A549 (cell line): ENCODE results near the gene UNC13A. TPM values are rescaled to one million over a fixed set of nuclear protein-coding genes. Genes with fewer than 3 reads are reported as not detected.

Experiments used
- ATAC-seq, 2 experiments: fragments of 200-7000 bp in 1 of 2; fragments of >200 bp in 1 of 2; cut with Nextera tagmentation in 1 of 2; cut with Tn5 transposase in 1 of 2; 3 replicates each; pipeline versions ENCODE4 v1.8.0 to v1.9.1; 2018 to 2020; ENCODE audit warnings: mild to moderate bottlenecking in 1 of 2, moderate library complexity in 1 of 2
- CTCF ChIA-PET: fragments of 300-600 bp; sonication (Branson Sonifier 250); formaldehyde crosslinking; extraction: SDS; loops from one replicate; lab custom pipeline; 2021; ENCODE audit warnings: antibody characterized with exemption, inconsistent platforms; lab: Yijun Ruan, JAX
- POLR2A ChIA-PET: fragments of 350-600 bp; formaldehyde crosslinking; extraction: SDS; loops from one replicate; lab custom pipeline; 2021; ENCODE audit warnings: antibody characterized with exemption, inconsistent platforms; lab: Yijun Ruan, JAX
- DNase-seq, 2 experiments: peaks; one replicate each; pipeline versions ENCODE4 v3.0.0 to v3.0.0-alpha.2; 2011 to 2016; ENCODE audit warnings: low read depth in 1 of 2, low spot score in 1 of 2
- FAIRE-seq: peaks from 2 replicates; lab custom pipeline; 2011; peaks lifted over from hg19 to GRCh38; lab: Jason Lieb, UNC
- H3K27ac ChIP-seq, 2 experiments: fragments of >200 bp; sonication (Bioruptor Twin); formaldehyde crosslinking; 3 replicates each; pipeline ENCODE4 v1.5.1; 2016 to 2017
- H3K4me1 ChIP-seq: fragments of >200 bp; sonication (Bioruptor Twin); formaldehyde crosslinking; 3 replicates; pipeline ENCODE4 v1.6.1; 2016
- H3K4me2 ChIP-seq: fragments of >200 bp; sonication (Bioruptor Twin); formaldehyde crosslinking; 3 replicates; pipeline ENCODE4 v1.6.1; 2016
- H3K4me3 ChIP-seq: fragments of >200 bp; sonication (Bioruptor Twin); formaldehyde crosslinking; 3 replicates; pipeline ENCODE4 v1.5.1; 2016
- H3K9me3 ChIP-seq: fragments of >200 bp; sonication (Bioruptor Twin); formaldehyde crosslinking; 3 replicates; pipeline ENCODE4 v1.6.1; 2016
- CBX2 ChIP-seq: fragments of 200-600 bp; sonication (generic); IDR thresholded peaks from 2 replicates; pipeline ENCODE4 v1.6.1; 2016; ENCODE audit warnings: low read depth, mild to moderate bottlenecking, borderline replicate concordance
- CEBPB ChIP-seq, 2 experiments: fragments of >200 bp in 1 of 2; sonication (Bioruptor Twin) in 1 of 2; formaldehyde crosslinking in 1 of 2; IDR thresholded peaks; 2 replicates each; pipeline ENCODE4 v1.6.1; 2012 to 2016
- CHD4 ChIP-seq: fragments of 200-600 bp; sonication (generic); IDR thresholded peaks from 2 replicates; pipeline ENCODE4 v1.6.1; 2016; ENCODE audit warnings: antibody characterized with exemption, mild to moderate bottlenecking, borderline replicate concordance
- ESRRA ChIP-seq: fragments of 150-350 bp; IDR thresholded peaks from 2 replicates; pipeline ENCODE4 v1.6.1; 2014; ENCODE audit warnings: mild to moderate bottlenecking, low read length, borderline replicate concordance
- FOSL2 ChIP-seq, 2 experiments: fragments of 450-650 bp in 1 of 2; fragments of >200 bp in 1 of 2; sonication (Bioruptor Twin) in 1 of 2; formaldehyde crosslinking; IDR thresholded peaks; 2 replicates each; pipeline versions ENCODE4 v1.5.0 to v1.6.1; 2016 to 2020; ENCODE audit warnings: mild to moderate bottlenecking in 1 of 2, moderate library complexity in 1 of 2
- FOXS1 ChIP-seq: fragments of 250-450 bp; sonication (Bioruptor Pico); IDR thresholded peaks from 2 replicates; pipeline ENCODE4 v1.5.0; 2020; ENCODE audit warnings: mild to moderate bottlenecking, moderate library complexity
- GATA3 ChIP-seq: IDR thresholded peaks from 2 replicates; pipeline ENCODE4 v1.6.1; 2012; ENCODE audit warnings: borderline replicate concordance
- HOXA7 ChIP-seq: fragments of 250-450 bp; sonication (Bioruptor Pico); IDR thresholded peaks from 2 replicates; pipeline ENCODE4 v1.5.0; 2020; ENCODE audit warnings: mild to moderate bottlenecking, moderate library complexity
- HOXB5 ChIP-seq: fragments of 250-450 bp; sonication (Bioruptor Pico); IDR thresholded peaks from 2 replicates; pipeline ENCODE4 v1.5.0; 2020; ENCODE audit warnings: mild to moderate bottlenecking, moderate library complexity
- JUN ChIP-seq, 2 experiments: fragments of >200 bp; sonication (Bioruptor Twin); formaldehyde crosslinking; IDR thresholded peaks; 2 replicates in 1 of 2; 3 replicates in 1 of 2; pipeline ENCODE4 v1.6.1; 2016 to 2017
- KDM5A ChIP-seq: fragments of 200-600 bp; sonication (generic); IDR thresholded peaks from 2 replicates; pipeline ENCODE4 v1.6.1; 2016; ENCODE audit warnings: antibody characterized with exemption, mild to moderate bottlenecking
- MAFK ChIP-seq: fragments of 450-650 bp; IDR thresholded peaks from 2 replicates; pipeline ENCODE4 v1.6.1; 2014; ENCODE audit not compliant: partially characterized antibody
- MAZ ChIP-seq: fragments of 150-350 bp; IDR thresholded peaks from 2 replicates; pipeline ENCODE4 v1.6.1; 2014; ENCODE audit warnings: antibody characterized with exemption, low read depth, low read length, borderline replicate concordance
- NR3C1 ChIP-seq: fragments of >200 bp; sonication (Bioruptor Twin); formaldehyde crosslinking; IDR thresholded peaks from 3 replicates; pipeline ENCODE4 v1.6.1; 2017
- PHF8 ChIP-seq: fragments of 200-600 bp; sonication (generic); IDR thresholded peaks from 2 replicates; pipeline ENCODE4 v1.6.1; 2016; ENCODE audit warnings: low read depth, mild to moderate bottlenecking, antibody characterized with exemption, moderate library complexity, borderline replicate concordance
- POLR2A ChIP-seq: IDR thresholded peaks from 2 replicates; pipeline ENCODE4 v1.6.1; 2012; ENCODE audit warnings: mild to moderate bottlenecking, low read length
- RCOR1 ChIP-seq: fragments of 150-350 bp; IDR thresholded peaks from 2 replicates; pipeline ENCODE4 v1.6.1; 2014; ENCODE audit warnings: antibody characterized with exemption, low read length, low read depth
- RNF2 ChIP-seq: fragments of 200-600 bp; sonication (generic); IDR thresholded peaks from 2 replicates; pipeline ENCODE4 v1.6.1; 2016; ENCODE audit warnings: low read depth, mild to moderate bottlenecking, antibody characterized with exemption, moderate library complexity, borderline replicate concordance
- SMC3 ChIP-seq: fragments of >200 bp; sonication (Bioruptor Twin); formaldehyde crosslinking; IDR thresholded peaks from 3 replicates; pipeline ENCODE4 v1.6.1; 2018; ENCODE audit warnings: inconsistent platforms
- ZNF302 ChIP-seq: fragments of 250-450 bp; sonication (Bioruptor Pico); IDR thresholded peaks from 2 replicates; pipeline ENCODE4 v1.9.0; 2021; ENCODE audit warnings: inconsistent platforms, mild to moderate bottlenecking, moderate library complexity
- ZSCAN20 ChIP-seq: fragments of 250-450 bp; sonication (Bioruptor Pico); IDR thresholded peaks from 2 replicates; pipeline ENCODE4 v1.8.0; 2022; ENCODE audit warnings: mild to moderate bottlenecking, moderate library complexity
- whole genome bisulfite sequencing: methylation state at CpG from one replicate; pipeline ENCODE4 v1.1.6; 2017; ENCODE audit errors: missing lambda C conversion rate; 5-methylcytosine and 5-hydroxymethylcytosine counted together
- polyA plus RNA-seq, 4 experiments: library from polyadenylated mRNA; depleted of rRNA in 3 of 4; stranded (reverse); fragments of >200 nt; fragmentation: RNase III in 1 of 4; extraction: RNeasy Plus Mini Kit Qiagen cat#74134 plus additional on column Dnase treatment in 1 of 4; gene quantifications; 2 replicates in 3 of 4; 3 replicates in 1 of 4; pipeline ENCODE4 v1.2.3, GENCODE V29; 2011 to 2017
- TF ChIP-seq, protein P1 (sequence below): IDR thresholded peaks from 2 replicates; pipeline ENCODE4 v1.6.1; 2012
- TF ChIP-seq, protein P2 (sequence below): fragments of 450-650 bp; IDR thresholded peaks from 2 replicates; pipeline ENCODE4 v1.6.1; 2014; ENCODE audit warnings: antibody characterized with exemption
- TF ChIP-seq, protein P3 (sequence below): fragments of 250-450 bp; sonication (Bioruptor Pico); IDR thresholded peaks from 2 replicates; pipeline ENCODE4 v1.5.0; 2021; ENCODE audit warnings: mild to moderate bottlenecking, moderate library complexity, borderline replicate concordance
- TF ChIP-seq, protein P4 (sequence below): fragments of 200-600 bp; sonication (generic); IDR thresholded peaks from 2 replicates; pipeline ENCODE4 v1.6.1; 2016; ENCODE audit warnings: antibody characterized with exemption, mild to moderate bottlenecking, moderate library complexity
- TF ChIP-seq, protein P5 (sequence below): IDR thresholded peaks from 2 replicates; pipeline ENCODE4 v1.6.1; 2012; ENCODE audit warnings: low read depth, borderline replicate concordance
- TF ChIP-seq, protein P6 (sequence below): fragments of 150-350 bp; IDR thresholded peaks from 2 replicates; pipeline ENCODE4 v1.6.1; 2014; ENCODE audit warnings: low read depth, mild to moderate bottlenecking, low read length

The UNC13A gene
- polyA plus RNA-seq, 2 of the 4 experiments (the other 2 are of a cell fraction), result 3.1 to 4.2 TPM

DNA sequence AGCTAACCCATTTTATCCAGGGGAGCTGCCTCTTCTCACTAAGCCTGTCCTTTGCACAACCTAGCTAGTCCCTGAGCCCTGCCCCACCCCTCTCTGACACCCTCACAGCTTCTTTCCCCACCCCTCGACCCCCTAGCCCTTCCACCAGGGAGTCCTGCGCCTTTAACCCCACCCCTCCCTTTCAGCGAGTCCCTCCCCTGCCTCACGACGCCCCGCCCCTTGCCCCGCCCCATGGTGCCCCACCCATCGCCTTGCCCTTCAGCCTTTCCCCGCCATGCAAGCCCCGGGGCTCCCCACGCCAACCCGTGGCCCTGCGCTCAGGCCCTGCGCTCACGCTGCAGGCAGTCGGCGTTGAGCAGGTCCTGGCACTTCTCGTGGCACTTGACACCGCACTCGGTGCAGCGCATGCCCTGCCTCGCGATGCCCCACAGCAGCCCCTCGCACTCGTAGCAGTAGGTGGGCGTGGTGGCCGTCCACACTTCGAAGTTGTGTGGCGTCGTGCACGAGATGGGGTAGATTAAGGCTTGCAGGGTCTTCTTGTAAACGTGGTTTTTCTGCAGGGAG lies 40.0 kb downstream of the UNC13A start:
- DNase-seq, result no peak

DNA sequence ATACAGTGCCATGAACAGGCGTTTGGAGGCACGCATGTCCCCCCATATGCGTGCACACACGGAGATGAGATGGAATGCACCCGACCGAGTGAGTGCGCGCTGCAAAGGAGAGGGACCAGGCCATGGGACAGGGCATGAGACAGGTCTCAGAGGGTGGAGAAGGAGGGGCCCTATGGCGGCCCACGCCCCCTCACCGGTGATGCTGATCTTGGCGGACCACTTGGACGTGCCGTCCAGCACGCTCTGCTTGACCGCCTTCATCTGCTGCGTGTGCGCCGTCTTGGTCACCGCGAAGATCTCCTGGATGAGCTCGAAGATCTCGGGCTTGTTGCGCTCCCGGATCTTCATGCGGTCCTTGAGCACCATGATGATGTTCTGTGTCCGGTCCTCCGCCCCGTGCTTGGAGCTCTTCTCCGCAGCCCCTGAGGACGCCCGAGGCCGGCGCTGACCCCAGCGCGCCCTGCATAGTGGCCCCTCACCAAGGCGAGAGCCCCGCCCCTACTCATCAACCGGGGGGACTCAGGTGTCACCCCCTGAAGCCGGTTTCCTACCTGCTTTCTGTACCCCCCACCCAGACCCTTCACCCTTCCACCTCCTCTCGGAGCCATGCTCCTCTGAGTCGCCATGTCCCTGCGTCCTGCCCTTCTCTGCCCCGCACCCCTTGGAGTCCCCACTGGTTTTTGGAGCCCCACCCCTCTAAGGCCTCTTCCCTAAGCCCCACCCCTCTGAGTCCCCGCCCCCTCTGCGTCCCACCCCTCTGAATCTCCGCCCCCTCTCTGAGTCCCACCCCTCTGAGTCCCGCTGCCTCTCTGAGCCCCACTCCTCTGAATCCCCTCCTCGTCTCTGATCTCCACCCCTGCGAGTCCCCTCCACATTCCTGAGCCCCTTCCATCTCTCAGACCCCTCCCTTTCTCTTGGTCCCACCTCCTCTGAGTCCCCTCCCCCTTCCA lies 40.8 kb downstream of the UNC13A start:
- Histone ChIP-seq H3K4me1 (no peaks in the 10 kb centered on the region), H3K4me3 (no peak overlapping the region), H3K27ac (no peak overlapping the region), H3K4me2 (no peak overlapping the region), H3K9me3 (no peaks in the 10 kb centered on the region)
- ATAC-seq, result no peak
- no peak for FAIRE-seq
- WGBS, result 95% methylated on average over 43 of the region's 50 CpGs
- no peak for DNase-seq
- ChIA-PET CTCF (no interaction called here), POLR2A (no interaction called here)
- TF ChIP-seq MAFK, result no peak
- TF ChIP-seq JUN (IDR thresholded peaks at IDR 0.05), result no peak
- TF ChIP-seq KDM5A, result no peak
- TF ChIP-seq CEBPB (IDR thresholded peaks at IDR 0.05), result no peak
- no peak for TF ChIP-seq PHF8
- TF ChIP-seq POLR2A, result no peak
- TF ChIP-seq, protein P1, sequence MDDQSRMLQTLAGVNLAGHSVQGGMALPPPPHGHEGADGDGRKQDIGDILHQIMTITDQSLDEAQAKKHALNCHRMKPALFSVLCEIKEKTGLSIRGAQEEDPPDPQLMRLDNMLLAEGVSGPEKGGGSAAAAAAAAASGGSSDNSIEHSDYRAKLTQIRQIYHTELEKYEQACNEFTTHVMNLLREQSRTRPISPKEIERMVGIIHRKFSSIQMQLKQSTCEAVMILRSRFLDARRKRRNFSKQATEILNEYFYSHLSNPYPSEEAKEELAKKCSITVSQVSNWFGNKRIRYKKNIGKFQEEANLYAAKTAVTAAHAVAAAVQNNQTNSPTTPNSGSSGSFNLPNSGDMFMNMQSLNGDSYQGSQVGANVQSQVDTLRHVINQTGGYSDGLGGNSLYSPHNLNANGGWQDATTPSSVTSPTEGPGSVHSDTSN, result no peak
- TF ChIP-seq SMC3, result no peak
- TF ChIP-seq, protein P2, sequence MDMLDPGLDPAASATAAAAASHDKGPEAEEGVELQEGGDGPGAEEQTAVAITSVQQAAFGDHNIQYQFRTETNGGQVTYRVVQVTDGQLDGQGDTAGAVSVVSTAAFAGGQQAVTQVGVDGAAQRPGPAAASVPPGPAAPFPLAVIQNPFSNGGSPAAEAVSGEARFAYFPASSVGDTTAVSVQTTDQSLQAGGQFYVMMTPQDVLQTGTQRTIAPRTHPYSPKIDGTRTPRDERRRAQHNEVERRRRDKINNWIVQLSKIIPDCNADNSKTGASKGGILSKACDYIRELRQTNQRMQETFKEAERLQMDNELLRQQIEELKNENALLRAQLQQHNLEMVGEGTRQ, result no peak
- TF ChIP-seq, protein P3, sequence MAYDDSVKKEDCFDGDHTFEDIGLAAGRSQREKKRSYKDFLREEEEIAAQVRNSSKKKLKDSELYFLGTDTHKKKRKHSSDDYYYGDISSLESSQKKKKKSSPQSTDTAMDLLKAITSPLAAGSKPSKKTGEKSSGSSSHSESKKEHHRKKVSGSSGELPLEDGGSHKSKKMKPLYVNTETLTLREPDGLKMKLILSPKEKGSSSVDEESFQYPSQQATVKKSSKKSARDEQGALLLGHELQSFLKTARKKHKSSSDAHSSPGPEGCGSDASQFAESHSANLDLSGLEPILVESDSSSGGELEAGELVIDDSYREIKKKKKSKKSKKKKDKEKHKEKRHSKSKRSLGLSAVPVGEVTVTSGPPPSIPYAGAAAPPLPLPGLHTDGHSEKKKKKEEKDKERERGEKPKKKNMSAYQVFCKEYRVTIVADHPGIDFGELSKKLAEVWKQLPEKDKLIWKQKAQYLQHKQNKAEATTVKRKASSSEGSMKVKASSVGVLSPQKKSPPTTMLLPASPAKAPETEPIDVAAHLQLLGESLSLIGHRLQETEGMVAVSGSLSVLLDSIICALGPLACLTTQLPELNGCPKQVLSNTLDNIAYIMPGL (CRISPR knock-in tag), result no peak
- TF ChIP-seq HOXA7 (CRISPR knock-in tag), result no peak
- TF ChIP-seq, protein P4, sequence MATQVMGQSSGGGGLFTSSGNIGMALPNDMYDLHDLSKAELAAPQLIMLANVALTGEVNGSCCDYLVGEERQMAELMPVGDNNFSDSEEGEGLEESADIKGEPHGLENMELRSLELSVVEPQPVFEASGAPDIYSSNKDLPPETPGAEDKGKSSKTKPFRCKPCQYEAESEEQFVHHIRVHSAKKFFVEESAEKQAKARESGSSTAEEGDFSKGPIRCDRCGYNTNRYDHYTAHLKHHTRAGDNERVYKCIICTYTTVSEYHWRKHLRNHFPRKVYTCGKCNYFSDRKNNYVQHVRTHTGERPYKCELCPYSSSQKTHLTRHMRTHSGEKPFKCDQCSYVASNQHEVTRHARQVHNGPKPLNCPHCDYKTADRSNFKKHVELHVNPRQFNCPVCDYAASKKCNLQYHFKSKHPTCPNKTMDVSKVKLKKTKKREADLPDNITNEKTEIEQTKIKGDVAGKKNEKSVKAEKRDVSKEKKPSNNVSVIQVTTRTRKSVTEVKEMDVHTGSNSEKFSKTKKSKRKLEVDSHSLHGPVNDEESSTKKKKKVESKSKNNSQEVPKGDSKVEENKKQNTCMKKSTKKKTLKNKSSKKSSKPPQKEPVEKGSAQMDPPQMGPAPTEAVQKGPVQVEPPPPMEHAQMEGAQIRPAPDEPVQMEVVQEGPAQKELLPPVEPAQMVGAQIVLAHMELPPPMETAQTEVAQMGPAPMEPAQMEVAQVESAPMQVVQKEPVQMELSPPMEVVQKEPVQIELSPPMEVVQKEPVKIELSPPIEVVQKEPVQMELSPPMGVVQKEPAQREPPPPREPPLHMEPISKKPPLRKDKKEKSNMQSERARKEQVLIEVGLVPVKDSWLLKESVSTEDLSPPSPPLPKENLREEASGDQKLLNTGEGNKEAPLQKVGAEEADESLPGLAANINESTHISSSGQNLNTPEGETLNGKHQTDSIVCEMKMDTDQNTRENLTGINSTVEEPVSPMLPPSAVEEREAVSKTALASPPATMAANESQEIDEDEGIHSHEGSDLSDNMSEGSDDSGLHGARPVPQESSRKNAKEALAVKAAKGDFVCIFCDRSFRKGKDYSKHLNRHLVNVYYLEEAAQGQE, result no peak
- TF ChIP-seq FOSL2 (IDR thresholded peaks at IDR 0.05), result no peak
- TF ChIP-seq FOSL2 (CRISPR knock-in tag; IDR thresholded peaks at IDR 0.05), result no peak
- TF ChIP-seq ZSCAN20 (CRISPR knock-in tag), result no peak

More for the DNA sequence above, 40.0 kb downstream of the UNC13A start:
- POLR2A ChIA-PET, result no interaction called here
- H3K27ac ChIP-seq, result no peak overlapping the region
- no peak overlapping the region for H3K4me2 ChIP-seq
- TF ChIP-seq HOXB5, result no peak
- TF ChIP-seq FOXS1, result no peak
- TF ChIP-seq RCOR1, result no peak
- TF ChIP-seq, protein P5, sequence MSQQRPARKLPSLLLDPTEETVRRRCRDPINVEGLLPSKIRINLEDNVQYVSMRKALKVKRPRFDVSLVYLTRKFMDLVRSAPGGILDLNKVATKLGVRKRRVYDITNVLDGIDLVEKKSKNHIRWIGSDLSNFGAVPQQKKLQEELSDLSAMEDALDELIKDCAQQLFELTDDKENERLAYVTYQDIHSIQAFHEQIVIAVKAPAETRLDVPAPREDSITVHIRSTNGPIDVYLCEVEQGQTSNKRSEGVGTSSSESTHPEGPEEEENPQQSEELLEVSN, result no peak
- no peak for TF ChIP-seq ZNF302 (CRISPR knock-in tag)
- no peak for TF ChIP-seq GATA3
- no peak for TF ChIP-seq CBX2
- TF ChIP-seq, protein P6, sequence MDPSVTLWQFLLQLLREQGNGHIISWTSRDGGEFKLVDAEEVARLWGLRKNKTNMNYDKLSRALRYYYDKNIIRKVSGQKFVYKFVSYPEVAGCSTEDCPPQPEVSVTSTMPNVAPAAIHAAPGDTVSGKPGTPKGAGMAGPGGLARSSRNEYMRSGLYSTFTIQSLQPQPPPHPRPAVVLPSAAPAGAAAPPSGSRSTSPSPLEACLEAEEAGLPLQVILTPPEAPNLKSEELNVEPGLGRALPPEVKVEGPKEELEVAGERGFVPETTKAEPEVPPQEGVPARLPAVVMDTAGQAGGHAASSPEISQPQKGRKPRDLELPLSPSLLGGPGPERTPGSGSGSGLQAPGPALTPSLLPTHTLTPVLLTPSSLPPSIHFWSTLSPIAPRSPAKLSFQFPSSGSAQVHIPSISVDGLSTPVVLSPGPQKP, result no peak
- no peak for TF ChIP-seq NR3C1
- no peak for TF ChIP-seq MAZ
- TF ChIP-seq JUN (IDR thresholded peaks at IDR 0.05), result no peak
- TF ChIP-seq MAFK, result no peak
- TF ChIP-seq, protein P2, result no peak
- no peak for TF ChIP-seq RNF2
- no peak for TF ChIP-seq ESRRA
- TF ChIP-seq ZSCAN20 (CRISPR knock-in tag), result no peak
- TF ChIP-seq CHD4, result no peak
- TF ChIP-seq, all 56 proteins: peak for 0
- CTCF ChIA-PET, result no interaction called here
- H3K4me1 ChIP-seq, result no peaks in the 10 kb centered on the region
- no peak overlapping the region for H3K4me3 ChIP-seq
- ATAC-seq, result peak; percentile 23 to 58; a peak in 1 of 6 replicates
- no peaks in the 10 kb centered on the region for H3K9me3 ChIP-seq
- FAIRE-seq, result no peak
- WGBS, result 76% methylated on average over 15 of the region's 32 CpGs
